HG03280 (cell line): ENCODE data around the gene GGT5.
"Not testable (repeated sequence)": the region's sequence is repeated elsewhere in the genome, so short reads cannot be mapped to it uniquely, and the experiment has no call there.

Experiments used
- ATAC-seq: cut with Tn5 transposase; IDR thresholded peaks from one replicate; pipeline ENCODE4 v1.9.1; 2021; ENCODE audit warnings: mild to moderate bottlenecking, moderate library complexity; ENCODE audit not compliant: unreplicated experiment

Gene GGT5

GRCh38 chr22:24185001-24185500, 59.8 kb downstream of the GGT5 start:
- ATAC-seq: no peak

GRCh38 chr22:24184057-24184798, 60.7 kb downstream of the GGT5 start:
- ATAC-seq: no peak

GRCh38 chr22:24183321-24184031, 61.4 kb downstream of the GGT5 start:
- ATAC-seq: no peak

- not testable (repeated sequence) for ATAC-seq
Measured at GRCh38 chr22:24182900-24183246, 62.0 kb downstream of the GGT5 start.

GRCh38 chr22:24181996-24182899, 62.6 kb downstream of the GGT5 start:
- ATAC-seq: no peak

GRCh38 chr22:24181088-24181995, 63.5 kb downstream of the GGT5 start, which contains the start of gene SUSD2:
Gene SUSD2, plus strand, starts transcription at chr22:24181487. Its CDS starts 33 bp downstream, at chr22:24181520.
- no peak for ATAC-seq

GRCh38 chr22:24180316-24181087, 64.4 kb downstream of the GGT5 start:
- no peak for ATAC-seq

- no peak for ATAC-seq
Measured at GRCh38 chr22:24179478-24180210, 65.2 kb downstream of the GGT5 start.

- ATAC-seq: no peak
Measured at GRCh38 chr22:24178502-24179440, 66.1 kb downstream of the GGT5 start.

GRCh38 chr22:24178021-24178431, 66.9 kb downstream of the GGT5 start:
- no peak for ATAC-seq

GRCh38 chr22:24177456-24177855, 67.4 kb downstream of the GGT5 start:
- ATAC-seq: no peak

- ATAC-seq: no peak
Measured at GRCh38 chr22:24177045-24177444, 67.8 kb downstream of the GGT5 start.

GRCh38 chr22:24176630-24177029, 68.3 kb downstream of the GGT5 start:
- no peak for ATAC-seq

GRCh38 chr22:24176040-24176439, 68.8 kb downstream of the GGT5 start:
- no peak for ATAC-seq

GRCh38 chr22:24175160-24175808, 69.6 kb downstream of the GGT5 start:
- no peak for ATAC-seq

GRCh38 chr22:24171822-24172221, 73.1 kb downstream of the GGT5 start:
- ATAC-seq: no peak

GRCh38 chr22:24170632-24171031, 74.2 kb downstream of the GGT5 start:
- no peak for ATAC-seq
